Uterus (tissue), 2 donors: ENCODE results near the gene NR3C2.

Experiments used
- CTCF ChIP-seq, 4 experiments: fragments of 200-600 bp in 2 of 4; fragments of 450-650 bp in 2 of 4; sonication (generic) in 2 of 4; IDR thresholded peaks; one replicate each; pipeline ENCODE4 v1.5.1; 2016 to 2019; ENCODE audit warnings: antibody characterized with exemption in 4 of 4, mild to moderate bottlenecking in 2 of 4, moderate library complexity in 1 of 4
- POLR2A ChIP-seq, 2 donors: fragments of 450-650 bp; IDR thresholded peaks; one replicate each; pipeline ENCODE4 v1.6.1; 2016; ENCODE audit warnings: antibody characterized with exemption in 2 of 2, mild to moderate bottlenecking in 1 of 2, moderate library complexity in 1 of 2

- TF ChIP-seq CTCF (IDR thresholded peaks at IDR 0.05) (no peak), POLR2A (IDR thresholded peaks at IDR 0.05) (no peak)
These were observed 149.5 kb downstream of the NR3C2 start for GRCh38 chr4:148292686-148293085.
